HG02970 (cell line): ENCODE results near the gene TMEM132E.

Experiments
- ATAC-seq: cut with Tn5 transposase; IDR thresholded peaks from one replicate; pipeline ENCODE4 v1.9.1; 2021; ENCODE audit warnings: mild to moderate bottlenecking, moderate library complexity, moderate number of reproducible peaks; ENCODE audit not compliant: unreplicated experiment, low FRiP score

The TMEM132E gene

GRCh38 chr17:34568953-34569352 lies 10.4 kb upstream of the TMEM132E start:
- ATAC-seq = no peak

GRCh38 chr17:34569591-34569990 lies 9.8 kb upstream of the TMEM132E start:
- ATAC-seq = no peak

- no peak for ATAC-seq
Observed at GRCh38 chr17:34570506-34570905, 8.9 kb upstream of the TMEM132E start.

- ATAC-seq = no peak
Observed at GRCh38 chr17:34571428-34572130, 7.8 kb upstream of the TMEM132E start.

- ATAC-seq = no peak
Observed at GRCh38 chr17:34572483-34572882, 6.9 kb upstream of the TMEM132E start.

- no peak for ATAC-seq
Observed at GRCh38 chr17:34575182-34575581, 4.2 kb upstream of the TMEM132E start.

- no peak for ATAC-seq
Observed at GRCh38 chr17:34578016-34578415, 1.4 kb upstream of the TMEM132E start.

GRCh38 chr17:34578656-34579016 lies 746 bp upstream of the TMEM132E start:
- ATAC-seq = no peak

GRCh38 chr17:34579979-34580684 lies 750 bp downstream of the TMEM132E start:
- ATAC-seq = no peak

GRCh38 chr17:34580685-34581445 lies 1.5 kb downstream of the TMEM132E start:
- ATAC-seq = no peak

GRCh38 chr17:34581446-34582184 lies 2.2 kb downstream of the TMEM132E start:
- no peak for ATAC-seq

GRCh38 chr17:34582185-34582900 lies 3.0 kb downstream of the TMEM132E start:
- ATAC-seq = no peak

GRCh38 chr17:34582901-34583245 lies 3.5 kb downstream of the TMEM132E start:
- no peak for ATAC-seq

- ATAC-seq = no peak
Observed at GRCh38 chr17:34584805-34585416, 5.5 kb downstream of the TMEM132E start.

- ATAC-seq = no peak
Observed at GRCh38 chr17:34586346-34586846, 7.0 kb downstream of the TMEM132E start.

- ATAC-seq = no peak
Observed at GRCh38 chr17:34588266-34588665, 8.9 kb downstream of the TMEM132E start.

GRCh38 chr17:34589120-34589965 lies 10.0 kb downstream of the TMEM132E start:
- no peak for ATAC-seq

GRCh38 chr17:34592002-34592401 lies 12.6 kb downstream of the TMEM132E start:
- ATAC-seq = no peak

GRCh38 chr17:34596920-34597319 lies 17.5 kb downstream of the TMEM132E start:
- ATAC-seq = no peak
